ENCODE measurements around the gene ARHGEF1.

ARHGEF1 gene

DNA sequence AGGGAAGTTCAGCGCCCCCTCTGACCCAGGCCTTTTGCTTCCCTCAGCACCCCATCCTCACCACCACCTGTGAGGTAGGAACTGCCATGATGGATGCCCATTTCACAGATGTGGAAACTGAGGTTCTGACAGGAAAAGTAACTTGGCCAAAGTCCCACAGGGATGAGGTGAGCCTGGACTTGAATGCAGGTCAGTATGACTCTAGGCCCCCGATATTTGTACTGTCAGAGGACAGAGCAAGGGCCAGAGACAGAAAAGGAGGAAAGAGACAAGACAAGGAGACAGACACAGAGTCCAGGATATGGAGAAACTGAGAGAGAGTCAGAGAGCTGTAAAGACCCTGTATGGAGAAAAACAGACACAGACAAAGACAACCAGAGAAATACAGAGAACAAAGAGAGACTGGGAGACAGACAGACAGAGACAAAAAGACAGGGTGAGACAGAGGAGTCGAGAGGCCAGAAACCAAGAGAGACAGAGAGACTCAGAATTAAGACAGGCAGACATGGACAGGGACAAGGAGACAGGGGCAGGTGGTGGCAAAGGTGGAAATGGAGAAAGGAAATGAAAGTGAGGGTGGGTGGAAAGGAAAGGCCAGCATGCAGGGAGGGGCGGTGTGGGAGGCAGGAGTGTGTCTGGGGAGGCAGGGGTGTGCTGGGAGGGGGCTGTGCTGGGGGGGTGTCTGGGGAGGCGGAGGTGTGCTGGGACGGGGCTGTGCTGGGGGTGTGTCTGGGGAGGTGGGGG is 40.2 kb downstream of the ARHGEF1 start:
- H3K36me3 ChIP-seq (ENCODE audit: control insufficient read depth, insufficient read depth, low read length) = no peaks in the 10 kb centered on the region
- no peak overlapping the region for H3K9ac ChIP-seq (ENCODE audit: low read depth, low read length)
- H3K4me3 ChIP-seq (ENCODE audit: low read depth, low read length) = no peak overlapping the region
- H3K4me1 ChIP-seq (ENCODE audit: control insufficient read depth, insufficient read depth, low read length) = no peaks in the 10 kb centered on the region; the same call in 1 of the 2 replicates
- no peaks in the 10 kb centered on the region for H3K9me3 ChIP-seq (ENCODE audit: control insufficient read depth, insufficient read depth, low read length)
- no peak overlapping the region for H3K27ac ChIP-seq (ENCODE audit: low read depth, low read length)
- H3K27me3 ChIP-seq (ENCODE audit: control insufficient read depth, insufficient read depth, low read length) = peaks cover 95% of the 10 kb centered on the region

DNA sequence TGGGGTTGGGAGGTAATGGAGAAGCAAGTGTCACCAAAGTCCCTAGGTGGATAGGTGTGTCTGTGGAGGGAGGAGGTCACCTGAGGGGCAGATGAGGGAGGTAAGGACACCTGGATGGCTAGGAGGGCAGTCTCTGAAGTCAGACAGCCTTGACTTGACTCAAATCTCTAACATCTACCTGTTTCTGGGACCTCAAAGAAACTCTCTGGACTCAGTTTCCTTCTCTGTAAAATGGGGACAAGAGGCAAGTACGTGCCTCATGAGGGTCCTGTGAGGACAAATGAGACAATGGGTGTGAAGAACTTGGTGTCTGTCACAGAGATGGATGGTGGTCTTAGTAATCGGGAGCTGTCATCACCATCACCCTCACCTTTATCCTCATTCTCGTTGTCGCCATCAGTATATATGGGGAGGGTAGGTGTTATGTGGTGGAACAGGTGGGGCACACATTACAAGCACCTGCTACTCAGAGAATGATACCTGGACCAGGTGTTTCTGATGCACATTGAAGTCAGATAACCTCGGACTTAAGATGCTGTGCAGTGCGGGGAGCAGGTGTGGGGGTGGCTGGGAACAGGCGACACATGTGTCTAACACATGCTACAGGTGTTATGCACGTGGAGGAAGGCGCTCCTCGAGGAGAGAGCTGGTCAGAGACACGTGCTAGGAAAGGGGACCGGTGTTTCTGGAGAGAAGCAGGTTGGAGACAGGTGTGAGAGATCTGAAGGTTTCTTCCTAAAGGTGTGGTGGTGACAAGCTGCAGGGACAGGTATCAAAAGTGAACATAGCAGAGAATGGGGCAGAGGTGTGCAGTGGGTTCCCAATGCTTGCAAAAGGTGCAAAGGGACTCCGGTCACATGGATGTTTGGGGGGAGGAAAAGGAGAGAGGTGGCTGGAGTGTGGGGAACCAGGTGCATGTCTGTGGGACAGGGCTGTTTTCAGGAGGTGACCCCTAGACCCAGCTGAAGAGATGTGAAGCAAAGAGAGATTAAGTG is 41.5 kb downstream of the ARHGEF1 start:
- Histone ChIP-seq H3K36me3 (ENCODE audit: control insufficient read depth, insufficient read depth, low read length) (no peaks in the 10 kb centered on the region), H3K4me1 (ENCODE audit: control insufficient read depth, insufficient read depth, low read length) (peaks cover 5% of the 10 kb centered on the region), H3K9me3 (ENCODE audit: control insufficient read depth, insufficient read depth, low read length) (no peaks in the 10 kb centered on the region), H3K4me3 (ENCODE audit: low read depth, low read length) (no peak overlapping the region), H3K27ac (ENCODE audit: low read depth, low read length) (no peak overlapping the region), H3K27me3 (ENCODE audit: control insufficient read depth, insufficient read depth, low read length) (peaks cover 95% of the 10 kb centered on the region), H3K9ac (ENCODE audit: low read depth, low read length) (no peak overlapping the region)

DNA sequence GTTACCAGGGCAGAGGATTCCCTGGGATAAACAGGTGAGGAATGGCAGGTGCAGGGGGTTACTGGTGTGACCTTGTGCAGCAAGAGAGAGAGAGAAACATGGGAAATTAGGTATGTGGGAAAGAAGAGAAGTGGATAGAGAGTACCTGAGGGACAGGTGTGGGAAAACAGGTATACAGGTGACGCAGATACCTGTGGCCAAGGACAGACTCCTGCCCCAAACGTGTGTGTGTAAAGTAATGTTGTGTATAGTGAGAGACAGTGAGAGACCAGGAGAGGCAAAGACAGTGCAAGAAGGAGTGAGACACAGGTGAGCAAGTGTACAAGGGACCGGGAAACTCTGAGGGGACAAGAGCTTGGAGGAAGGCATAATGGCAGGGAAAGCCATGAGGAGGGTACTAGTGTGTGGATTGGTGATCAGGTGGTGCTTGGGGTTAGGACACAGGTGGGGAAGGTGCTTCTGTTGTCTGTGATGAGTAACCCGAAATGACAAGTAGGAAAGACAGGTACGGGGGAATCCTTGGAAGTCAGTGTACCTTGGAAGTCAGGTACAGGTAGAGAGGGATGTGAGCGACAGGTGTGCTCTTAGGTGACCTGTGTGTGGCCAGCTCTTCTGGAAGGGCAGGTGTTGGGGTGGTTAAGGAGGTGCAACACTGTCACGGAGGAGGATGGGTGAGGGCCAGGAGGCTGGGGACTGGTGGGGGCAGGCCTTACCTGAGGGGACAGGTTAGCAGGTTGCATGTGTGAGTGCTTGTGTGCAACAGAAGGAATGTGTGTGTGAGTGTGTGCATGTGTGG is 42.4 kb downstream of the ARHGEF1 start:
- H3K27ac ChIP-seq (ENCODE audit: low read depth, low read length) = no peak overlapping the region
- H3K36me3 ChIP-seq (ENCODE audit: control insufficient read depth, insufficient read depth, low read length) = no peaks in the 10 kb centered on the region
- H3K9me3 ChIP-seq (ENCODE audit: control insufficient read depth, insufficient read depth, low read length) = no peaks in the 10 kb centered on the region
- no peak overlapping the region for H3K4me3 ChIP-seq (ENCODE audit: low read depth, low read length)
- H3K4me1 ChIP-seq (ENCODE audit: control insufficient read depth, insufficient read depth, low read length) = peaks cover 5% of the 10 kb centered on the region
- H3K27me3 ChIP-seq (ENCODE audit: control insufficient read depth, insufficient read depth, low read length) = peaks cover 95% of the 10 kb centered on the region
- no peak overlapping the region for H3K9ac ChIP-seq (ENCODE audit: low read depth, low read length)

DNA sequence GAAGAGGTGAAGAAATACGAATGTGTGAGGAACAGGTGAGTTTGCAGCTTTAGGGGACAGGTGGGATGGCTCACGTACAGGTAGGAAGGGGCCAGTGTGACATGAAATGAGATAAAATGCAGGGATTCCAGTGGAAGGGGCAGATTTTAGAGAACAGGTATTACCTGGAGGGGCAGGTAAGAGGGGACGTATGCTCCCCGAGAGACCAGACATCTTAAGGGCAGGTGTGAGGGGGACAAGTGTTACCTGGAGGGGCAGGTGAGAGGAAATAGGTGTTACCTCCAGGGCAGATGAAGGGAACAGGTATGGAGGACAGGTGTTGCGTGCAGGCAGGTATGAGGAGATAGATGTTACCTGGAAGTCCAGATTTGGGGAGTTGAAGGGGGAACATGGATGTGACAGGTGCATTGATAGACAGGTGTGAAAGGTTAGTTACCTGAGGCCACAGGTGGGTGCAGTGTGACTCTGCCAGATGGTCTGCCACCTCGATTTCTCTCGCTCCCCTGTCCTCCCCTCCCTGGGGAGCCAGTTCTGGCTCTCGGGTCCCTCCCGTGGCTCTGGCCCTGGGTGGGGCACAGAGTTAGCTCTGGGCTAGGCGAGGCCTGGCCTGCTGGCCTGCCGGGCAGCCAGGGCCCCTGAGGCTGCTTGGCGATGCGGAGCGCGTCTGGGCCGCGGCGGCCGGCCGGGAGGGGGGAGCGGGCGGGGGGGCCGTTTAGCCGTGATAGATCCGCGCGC is 43.2 kb downstream of the ARHGEF1 start:
- Histone ChIP-seq H3K4me1 (ENCODE audit: control insufficient read depth, insufficient read depth, low read length) (peaks cover 5% of the 10 kb centered on the region), H3K27ac (ENCODE audit: low read depth, low read length) (no peak overlapping the region), H3K9me3 (ENCODE audit: control insufficient read depth, insufficient read depth, low read length) (no peaks in the 10 kb centered on the region), H3K36me3 (ENCODE audit: control insufficient read depth, insufficient read depth, low read length) (no peaks in the 10 kb centered on the region), H3K4me3 (ENCODE audit: low read depth, low read length) (no peak overlapping the region), H3K27me3 (ENCODE audit: control insufficient read depth, insufficient read depth, low read length) (peaks cover 95% of the 10 kb centered on the region), H3K9ac (ENCODE audit: low read depth, low read length) (no peak overlapping the region)

DNA sequence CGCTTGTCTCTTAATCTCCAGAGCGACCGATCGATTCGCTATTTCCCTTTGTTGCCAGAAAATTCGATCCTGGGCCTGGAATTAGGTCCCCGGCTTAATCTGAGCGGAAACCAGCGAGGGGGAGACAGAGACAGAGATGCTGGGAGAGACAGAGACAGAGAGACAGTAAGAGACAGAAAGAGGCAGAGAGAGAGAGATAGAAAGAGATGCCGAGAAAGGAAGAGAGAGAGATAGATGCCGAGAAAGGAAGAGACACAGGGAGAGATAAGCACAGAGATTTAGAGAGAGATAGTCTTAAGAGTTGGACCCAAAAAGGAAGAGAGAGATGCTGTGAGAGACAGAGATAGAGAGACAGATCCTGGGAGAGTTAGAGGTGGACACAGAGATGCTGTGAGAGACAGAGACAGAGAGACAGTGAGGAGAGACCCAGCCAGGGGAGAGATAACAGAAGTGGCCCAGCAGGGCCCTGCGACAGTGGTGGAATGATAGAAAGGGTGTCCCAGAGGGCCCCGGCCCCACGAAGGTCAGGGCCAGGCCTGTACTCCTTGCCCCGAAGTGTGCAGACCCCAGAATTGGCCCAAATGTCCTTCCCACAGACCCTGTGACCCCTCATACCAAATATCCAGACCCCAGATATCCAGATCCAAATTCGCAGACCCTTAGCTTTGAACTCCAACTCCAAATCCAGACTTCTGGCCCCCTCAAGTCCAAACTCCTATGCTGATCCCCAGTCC is 43.9 kb downstream of the ARHGEF1 start:
- no peak overlapping the region for H3K9ac ChIP-seq (ENCODE audit: low read depth, low read length)
- H3K27me3 ChIP-seq (ENCODE audit: control insufficient read depth, insufficient read depth, low read length) = peaks cover 95% of the 10 kb centered on the region
- no peaks in the 10 kb centered on the region for H3K36me3 ChIP-seq (ENCODE audit: control insufficient read depth, insufficient read depth, low read length)
- H3K4me1 ChIP-seq (ENCODE audit: control insufficient read depth, insufficient read depth, low read length) = peaks cover 11% of the 10 kb centered on the region
- H3K27ac ChIP-seq (ENCODE audit: low read depth, low read length) = no peak overlapping the region
- H3K4me3 ChIP-seq (ENCODE audit: low read depth, low read length) = no peak overlapping the region
- H3K9me3 ChIP-seq (ENCODE audit: control insufficient read depth, insufficient read depth, low read length) = no peaks in the 10 kb centered on the region

DNA sequence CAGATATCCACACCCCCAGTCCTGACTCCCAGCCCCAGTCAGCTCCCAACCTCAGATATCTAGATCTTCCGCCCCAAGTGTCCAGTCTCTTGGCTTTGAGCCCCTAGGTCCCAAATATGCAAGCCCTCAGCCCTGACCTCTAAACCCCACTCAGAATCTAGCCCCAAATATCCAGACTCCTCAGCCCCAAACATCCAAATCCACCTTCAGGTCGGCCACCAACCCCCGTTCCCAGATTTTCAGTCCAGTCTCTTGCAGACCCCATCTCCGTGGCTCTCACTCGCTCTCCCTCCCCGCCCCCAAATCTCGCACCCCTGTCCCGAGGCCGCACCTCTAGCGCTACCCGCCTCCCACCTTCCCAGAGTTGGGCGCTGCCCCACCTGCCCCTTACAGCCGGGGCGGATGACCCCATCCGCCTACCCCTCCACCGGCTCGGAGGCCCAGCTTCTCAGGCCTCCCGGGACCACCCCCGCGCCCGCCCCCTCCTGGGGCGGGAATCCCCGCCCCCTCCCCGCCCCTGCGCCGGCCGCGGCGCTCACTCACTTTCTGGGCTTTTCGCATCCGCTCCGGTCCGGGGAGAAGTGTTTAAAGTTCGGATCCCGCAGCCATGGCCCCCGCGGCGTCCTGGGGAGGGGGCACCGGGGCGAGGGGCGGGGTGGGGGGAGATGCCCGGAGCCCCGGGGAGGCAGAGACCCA is 44.7 kb downstream of the ARHGEF1 start:
- Histone ChIP-seq H3K4me3 (ENCODE audit: low read depth, low read length) (peak overlapping the region; percentile 56), H3K4me1 (ENCODE audit: control insufficient read depth, insufficient read depth, low read length) (peaks cover 13% of the 10 kb centered on the region), H3K27me3 (ENCODE audit: control insufficient read depth, insufficient read depth, low read length) (peaks cover 95% of the 10 kb centered on the region), H3K9ac (ENCODE audit: low read depth, low read length) (no peak overlapping the region), H3K9me3 (ENCODE audit: control insufficient read depth, insufficient read depth, low read length) (no peaks in the 10 kb centered on the region), H3K27ac (ENCODE audit: low read depth, low read length) (no peak overlapping the region), H3K36me3 (ENCODE audit: control insufficient read depth, insufficient read depth, low read length) (no peaks in the 10 kb centered on the region)

DNA sequence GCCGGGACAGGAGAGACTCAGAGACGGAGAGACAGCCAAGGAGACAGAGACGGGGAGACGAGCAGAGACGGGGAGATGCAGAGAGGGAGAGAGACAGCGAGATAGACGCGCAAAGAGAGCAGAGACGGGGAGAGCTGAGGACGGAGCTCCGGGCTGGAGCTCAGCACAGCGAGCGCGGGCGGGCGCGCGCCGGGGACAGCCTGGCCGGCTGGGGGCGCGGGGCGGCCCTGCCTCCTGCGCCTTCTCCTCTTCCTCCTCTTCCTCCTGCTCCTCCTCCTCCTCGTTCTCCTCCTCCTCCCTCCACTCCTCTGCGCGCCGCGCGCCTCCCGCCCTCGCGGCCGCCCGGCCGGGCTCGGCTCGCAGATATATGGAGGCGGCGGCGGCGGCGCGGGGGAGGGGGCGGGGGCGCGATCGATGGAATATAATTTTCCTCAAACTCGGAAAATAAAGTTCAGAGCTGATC is 45.3 kb downstream of the ARHGEF1 start, which contains the start of gene ERFL:
ERFL (minus strand) TSS at position 229 of the 463 bp plus-strand sequence. CDS start 15,530 bp downstream, outside the sequence.
- no peaks in the 10 kb centered on the region for H3K36me3 ChIP-seq (ENCODE audit: control insufficient read depth, insufficient read depth, low read length)
- H3K9me3 ChIP-seq (ENCODE audit: control insufficient read depth, insufficient read depth, low read length) = no peaks in the 10 kb centered on the region
- no peak within 1 kb of the TSS for H3K27ac ChIP-seq (ENCODE audit: low read depth, low read length)
- peaks cover 13% of the 10 kb centered on the region for H3K4me1 ChIP-seq (ENCODE audit: control insufficient read depth, insufficient read depth, low read length)
- H3K9ac ChIP-seq (ENCODE audit: low read depth, low read length) = no peak within 1 kb of the TSS
- peak within 1 kb of the TSS; percentile 56 for H3K4me3 ChIP-seq (ENCODE audit: low read depth, low read length)
- H3K27me3 ChIP-seq (ENCODE audit: control insufficient read depth, insufficient read depth, low read length) = peaks cover 95% of the 10 kb centered on the region

DNA sequence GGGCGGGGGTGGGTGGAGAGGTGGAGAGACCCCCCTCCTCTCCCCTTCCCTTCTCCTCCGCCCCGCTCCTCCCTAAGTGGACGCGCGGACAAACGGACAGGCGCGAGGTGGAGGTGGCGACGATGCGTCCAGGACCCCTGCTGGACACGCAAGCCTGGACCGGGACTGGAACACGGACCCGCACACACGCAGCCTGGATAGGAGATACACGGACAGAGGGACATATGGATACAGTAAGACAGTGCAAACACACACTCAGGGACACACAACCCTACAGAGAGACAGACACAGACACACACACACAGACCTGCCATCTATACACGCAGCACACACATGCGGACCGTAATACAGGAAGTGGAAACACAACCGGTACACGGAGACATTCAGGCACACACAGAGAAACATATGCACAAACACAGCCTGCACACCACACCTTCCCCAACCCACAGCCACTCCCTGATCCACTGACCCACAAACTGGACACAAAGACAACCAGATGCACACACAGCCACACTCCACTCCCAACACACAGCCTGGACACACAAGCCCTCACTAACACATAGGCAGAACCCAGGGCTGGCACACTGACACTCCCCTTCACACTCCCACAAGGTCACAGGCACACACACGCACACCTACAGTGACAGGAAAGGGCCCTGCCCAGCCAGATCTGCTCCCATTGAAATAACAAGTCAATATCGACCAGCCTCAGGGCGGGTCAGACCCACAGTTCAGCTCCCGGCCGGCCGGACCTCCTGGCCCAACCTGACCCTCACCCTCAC is 46.0 kb downstream of the ARHGEF1 start:
- peaks cover 99% of the 10 kb centered on the region for H3K27me3 ChIP-seq (ENCODE audit: control insufficient read depth, insufficient read depth, low read length)
- H3K4me1 ChIP-seq (ENCODE audit: control insufficient read depth, insufficient read depth, low read length) = peaks cover 13% of the 10 kb centered on the region
- peak overlapping the region; percentile 41 for H3K4me3 ChIP-seq (ENCODE audit: low read depth, low read length)
- no peaks in the 10 kb centered on the region for H3K36me3 ChIP-seq (ENCODE audit: control insufficient read depth, insufficient read depth, low read length)
- H3K9ac ChIP-seq (ENCODE audit: low read depth, low read length) = no peak overlapping the region
- no peak overlapping the region for H3K27ac ChIP-seq (ENCODE audit: low read depth, low read length)
- H3K9me3 ChIP-seq (ENCODE audit: control insufficient read depth, insufficient read depth, low read length) = no peaks in the 10 kb centered on the region

DNA sequence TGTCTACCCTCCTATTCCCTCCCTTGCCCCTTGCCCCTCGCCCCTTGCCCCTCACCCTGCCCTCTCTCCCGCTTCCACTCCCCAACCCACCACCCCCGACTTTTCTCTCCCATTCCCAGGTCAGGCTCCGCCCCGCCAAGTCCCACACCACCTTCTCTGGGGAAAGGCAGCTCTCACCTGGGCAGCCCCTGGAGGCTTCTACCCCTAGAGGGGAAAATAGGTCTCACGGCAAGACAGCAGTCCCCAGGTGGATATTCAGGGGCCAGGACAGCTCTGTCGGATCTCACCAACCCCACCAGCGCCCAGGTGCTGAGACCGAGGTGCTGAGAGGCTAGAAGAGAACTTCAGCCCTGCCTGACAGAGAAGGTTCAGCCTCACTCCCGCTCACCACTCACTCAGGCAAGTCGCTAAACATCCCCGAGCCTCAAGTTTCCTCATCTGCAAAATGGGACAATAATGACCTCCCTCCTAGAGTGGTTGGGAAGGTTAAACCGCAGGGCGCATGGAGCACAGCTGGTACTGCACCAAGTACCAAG is 46.6 kb downstream of the ARHGEF1 start:
- no peak overlapping the region for H3K27ac ChIP-seq (ENCODE audit: low read depth, low read length)
- no peaks in the 10 kb centered on the region for H3K9me3 ChIP-seq (ENCODE audit: control insufficient read depth, insufficient read depth, low read length)
- no peaks in the 10 kb centered on the region for H3K36me3 ChIP-seq (ENCODE audit: control insufficient read depth, insufficient read depth, low read length)
- no peak overlapping the region for H3K9ac ChIP-seq (ENCODE audit: low read depth, low read length)
- H3K4me1 ChIP-seq (ENCODE audit: control insufficient read depth, insufficient read depth, low read length) = peaks cover 13% of the 10 kb centered on the region
- H3K27me3 ChIP-seq (ENCODE audit: control insufficient read depth, insufficient read depth, low read length) = peaks cover 99% of the 10 kb centered on the region
- no peak overlapping the region for H3K4me3 ChIP-seq (ENCODE audit: low read depth, low read length)

All from HUES48 (cell line).